ENCODE data around the gene CHD6. TPM values are rescaled to one million over a fixed set of nuclear protein-coding genes. Genes with fewer than 3 reads are reported as not detected.

CHD6 gene
- total and polyA plus RNA-seq, 8 donors = 9.8 to 32.6 (median 19.5) TPM

DNA sequence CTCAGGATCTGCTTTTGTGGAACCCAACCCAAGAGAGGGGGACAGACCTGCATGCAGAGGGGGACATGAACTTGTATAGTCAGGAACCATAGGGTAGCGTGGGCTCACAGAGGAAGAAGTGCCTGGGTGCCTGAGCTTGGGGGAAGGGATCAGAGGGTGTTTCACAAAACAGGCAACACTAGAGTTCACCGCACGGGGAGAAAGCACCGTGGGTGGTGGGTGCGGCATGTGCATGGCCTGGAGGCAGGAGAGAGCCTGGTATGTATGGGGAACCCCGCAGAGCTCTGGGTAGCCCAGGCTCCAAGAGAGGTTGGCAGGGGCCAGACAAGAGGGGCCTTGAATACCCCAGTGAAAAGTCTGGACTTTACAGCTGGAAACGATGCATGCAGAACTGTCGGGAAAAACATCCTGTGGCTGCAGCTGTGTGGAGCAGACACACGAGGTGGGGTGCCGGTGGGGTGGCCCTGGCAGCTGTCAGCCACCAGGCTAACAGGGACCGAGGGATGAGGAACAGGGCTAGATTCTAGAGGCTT is 244.9 kb downstream of the CHD6 start:
- TF ChIP-seq, protein P1, sequence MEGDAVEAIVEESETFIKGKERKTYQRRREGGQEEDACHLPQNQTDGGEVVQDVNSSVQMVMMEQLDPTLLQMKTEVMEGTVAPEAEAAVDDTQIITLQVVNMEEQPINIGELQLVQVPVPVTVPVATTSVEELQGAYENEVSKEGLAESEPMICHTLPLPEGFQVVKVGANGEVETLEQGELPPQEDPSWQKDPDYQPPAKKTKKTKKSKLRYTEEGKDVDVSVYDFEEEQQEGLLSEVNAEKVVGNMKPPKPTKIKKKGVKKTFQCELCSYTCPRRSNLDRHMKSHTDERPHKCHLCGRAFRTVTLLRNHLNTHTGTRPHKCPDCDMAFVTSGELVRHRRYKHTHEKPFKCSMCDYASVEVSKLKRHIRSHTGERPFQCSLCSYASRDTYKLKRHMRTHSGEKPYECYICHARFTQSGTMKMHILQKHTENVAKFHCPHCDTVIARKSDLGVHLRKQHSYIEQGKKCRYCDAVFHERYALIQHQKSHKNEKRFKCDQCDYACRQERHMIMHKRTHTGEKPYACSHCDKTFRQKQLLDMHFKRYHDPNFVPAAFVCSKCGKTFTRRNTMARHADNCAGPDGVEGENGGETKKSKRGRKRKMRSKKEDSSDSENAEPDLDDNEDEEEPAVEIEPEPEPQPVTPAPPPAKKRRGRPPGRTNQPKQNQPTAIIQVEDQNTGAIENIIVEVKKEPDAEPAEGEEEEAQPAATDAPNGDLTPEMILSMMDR (IDR thresholded peaks at IDR 0.05) = no peak
- H3K27ac ChIP-seq = no peak overlapping the region
- no peak for FAIRE-seq
- ATAC-seq = no peak
- no peaks in the 10 kb centered on the region for H3K27me3 ChIP-seq
- H3K4me3 ChIP-seq = no peak overlapping the region
- no peaks in the 10 kb centered on the region for H3K36me3 ChIP-seq
- DNase-seq = no peak
- H3K9me3 ChIP-seq = no peaks in the 10 kb centered on the region
- no peaks in the 10 kb centered on the region for H3K4me1 ChIP-seq
- 66 to 71% methylated on average over 11 of the region's 11 CpGs for WGBS, 2 donors
- intact Hi-C loops (cut with DNase I) = no loop called here

GRCh38 chr20:41371371-41371770 is 246.8 kb downstream of the CHD6 start:
- 70 to 75% methylated on average over 4 of the region's 4 CpGs for WGBS, 2 donors
- Histone ChIP-seq H3K4me1 (no peaks in the 10 kb centered on the region), H3K27me3 (no peaks in the 10 kb centered on the region), H3K27ac (no peak overlapping the region), H3K36me3 (no peaks in the 10 kb centered on the region), H3K9me3 (no peaks in the 10 kb centered on the region), H3K4me3 (no peak overlapping the region)
- DNase-seq = no peak
- TF ChIP-seq, protein P1 (IDR thresholded peaks at IDR 0.05) = no peak
- no peak for ATAC-seq
- intact Hi-C loops (cut with DNase I) = no loop called here
- FAIRE-seq = no peak

DNA sequence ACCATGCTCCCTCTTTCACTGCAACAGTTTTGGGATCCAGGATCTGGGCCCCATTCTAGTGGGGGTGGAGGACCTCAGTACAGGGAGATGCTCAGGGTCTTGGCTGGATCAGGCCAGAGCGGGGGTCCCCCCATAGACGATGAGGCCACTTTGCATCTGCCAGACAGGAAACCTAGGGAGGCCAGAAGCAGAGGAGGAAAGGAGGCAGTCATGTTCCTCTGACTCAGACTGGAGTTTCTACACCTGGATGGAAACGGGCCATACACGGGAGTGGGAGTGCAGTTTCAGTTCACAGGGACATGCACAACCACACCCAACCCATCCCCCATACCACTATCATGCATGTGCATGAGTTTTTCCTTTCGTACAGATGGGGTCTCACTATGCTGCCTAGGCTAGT is 248.0 kb downstream of the CHD6 start:
- WGBS, 2 donors = 71 to 82% methylated on average over 5 of the region's 5 CpGs
- ATAC-seq = no peak
- intact Hi-C loops (cut with DNase I) = no loop called here

DNA sequence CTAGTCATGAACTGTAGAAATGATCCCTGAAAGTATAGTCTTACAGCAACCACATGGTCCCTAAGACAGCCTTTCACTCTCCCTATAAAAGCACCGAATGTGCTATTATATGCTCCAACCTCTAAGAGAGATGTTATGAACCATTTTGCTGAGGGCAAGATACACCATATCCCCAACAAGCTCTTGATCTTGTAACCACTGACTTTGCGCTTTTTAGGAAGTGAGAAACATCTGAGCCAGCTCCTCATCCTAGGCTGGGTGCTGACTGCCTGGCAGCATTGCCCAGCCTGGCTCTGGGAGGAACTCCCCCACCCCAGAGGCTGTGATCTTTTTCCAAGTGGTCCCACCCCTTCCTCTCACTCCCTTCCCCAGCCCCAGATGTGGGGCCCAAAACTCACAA is 248.5 kb downstream of the CHD6 start:
- H3K27ac ChIP-seq = no peak overlapping the region
- DNase-seq (no peak), ATAC-seq (no peak), FAIRE-seq (no peak)
- H3K27me3 ChIP-seq = peaks cover 0 to 13% (median 0%) of the 10 kb centered on the region in 4 donors
- 81 to 89% methylated on average over 2 of the region's 2 CpGs for WGBS, 2 donors
- TF ChIP-seq, protein P1 (IDR thresholded peaks at IDR 0.05) = no peak
- no peak overlapping the region for H3K4me3 ChIP-seq
- H3K4me1 ChIP-seq = no peaks in the 10 kb centered on the region
- intact Hi-C loops (cut with DNase I) = no loop called here
- H3K36me3 ChIP-seq = no peaks in the 10 kb centered on the region
- no peaks in the 10 kb centered on the region for H3K9me3 ChIP-seq

More for the DNA sequence above, 248.0 kb downstream of the CHD6 start:
- TF ChIP-seq, protein P1 (IDR thresholded peaks at IDR 0.05) = no peak
- FAIRE-seq = no peak
- peaks cover 0 to 9% (median 0%) of the 10 kb centered on the region in 4 donors for H3K27me3 ChIP-seq
- H3K4me1 ChIP-seq = no peaks in the 10 kb centered on the region
- H3K9me3 ChIP-seq = no peaks in the 10 kb centered on the region
- no peak overlapping the region for H3K27ac ChIP-seq
- H3K4me3 ChIP-seq = no peak overlapping the region
- no peaks in the 10 kb centered on the region for H3K36me3 ChIP-seq
- DNase-seq = no peak

DNA sequence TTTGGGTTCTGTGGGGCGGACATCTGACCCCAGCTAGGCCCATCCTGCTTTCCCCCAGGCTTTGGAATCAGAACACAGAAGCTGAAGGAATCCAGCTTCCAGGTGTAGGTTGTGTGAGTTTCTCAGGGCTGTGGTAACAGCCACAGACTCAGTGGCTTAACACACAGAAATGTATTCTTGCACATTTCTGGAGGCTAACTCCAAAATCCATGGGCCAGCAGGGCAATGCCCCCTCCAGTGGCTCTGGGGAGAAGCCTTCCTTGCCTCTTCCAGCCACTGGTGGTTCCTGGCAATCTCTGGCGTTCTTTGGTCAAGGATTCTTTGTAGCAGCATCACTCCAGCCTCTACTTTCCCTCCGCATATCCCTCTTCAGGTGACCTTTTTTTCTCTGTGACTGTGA is 250.2 kb downstream of the CHD6 start:
- H3K27me3 ChIP-seq = peaks cover 0 to 13% (median 0%) of the 10 kb centered on the region in 4 donors
- TF ChIP-seq, protein P1 (IDR thresholded peaks at IDR 0.05) = no peak
- intact Hi-C loops (cut with DNase I) = no loop called here
- no peak for DNase-seq
- no peak for FAIRE-seq
- no peak overlapping the region for H3K27ac ChIP-seq
- no peaks in the 10 kb centered on the region for H3K4me1 ChIP-seq
- WGBS, 2 donors = 79 to 100% methylated on average over 3 of the region's 3 CpGs
- no peak overlapping the region for H3K4me3 ChIP-seq
- H3K36me3 ChIP-seq = no peaks in the 10 kb centered on the region
- no peak for ATAC-seq
- H3K9me3 ChIP-seq = no peaks in the 10 kb centered on the region

Data from pancreas (tissue), 10 donors.